HepG2 (cell line): Measurements from ENCODE around the gene GJD3. TPM values are rescaled to one million over a fixed set of nuclear protein-coding genes. Genes with fewer than 3 reads are reported as not detected.
A peak's percentile ranks its signal among the peaks of the same experiment; 100 is the strongest.

Experiments
- ARHGAP35 ChIP-seq: sonication (generic); formaldehyde crosslinking; IDR thresholded peaks from 2 replicates; pipeline ENCODE4 v1.9.0; 2022; ENCODE audit warnings: mild to moderate bottlenecking, inconsistent platforms, moderate library complexity, missing genetic modification reagents, borderline replicate concordance
- CBX2 ChIP-seq, 2 experiments: fragments of 200-600 bp in 1 of 2; sonication (generic); formaldehyde crosslinking in 1 of 2; IDR thresholded peaks; 2 replicates each; pipeline versions ENCODE4 v1.7.0 to v1.8.1; 2018 to 2022; ENCODE audit warnings: low read depth in 2 of 2, low read length in 1 of 2, mild to moderate bottlenecking in 1 of 2, missing genetic modification reagents in 1 of 2
- CHD2 ChIP-seq: IDR thresholded peaks from 2 replicates; pipeline ENCODE4 v1.6.1; 2011; ENCODE audit warnings: low read depth, low read length, improper control_type of control experiment
- DPF2 ChIP-seq: sonication (generic); formaldehyde crosslinking; IDR thresholded peaks from 2 replicates; pipeline ENCODE4 v1.4.0; 2020; ENCODE audit warnings: mild to moderate bottlenecking, low read depth, missing genetic modification reagents, borderline replicate concordance
- HES4 ChIP-seq: sonication (generic); formaldehyde crosslinking; IDR thresholded peaks from 2 replicates; pipeline ENCODE4 v1.9.0; 2021; ENCODE audit warnings: mild to moderate bottlenecking, missing genetic modification reagents, borderline replicate concordance
- KDM2A ChIP-seq: sonication (generic); formaldehyde crosslinking; IDR thresholded peaks from 2 replicates; pipeline ENCODE4 v1.4.0; 2020; ENCODE audit warnings: low read depth, missing genetic modification reagents, borderline replicate concordance
- KMT2A ChIP-seq: sonication (generic); formaldehyde crosslinking; IDR thresholded peaks from 2 replicates; pipeline ENCODE4 v1.4.0; 2020; ENCODE audit warnings: missing genetic modification reagents
- MIXL1 ChIP-seq: IDR thresholded peaks from 2 replicates; pipeline ENCODE4 v1.6.1; 2016
- NCOA5 ChIP-seq: sonication (generic); formaldehyde crosslinking; IDR thresholded peaks from 2 replicates; pipeline ENCODE4 v1.4.0; 2020; ENCODE audit warnings: missing genetic modification reagents
- NCOR1 ChIP-seq: fragments of 200-600 bp; sonication (generic); IDR thresholded peaks from 2 replicates; pipeline ENCODE4 v1.7.0; 2017; ENCODE audit warnings: antibody characterized with exemption, low read length, borderline replicate concordance
- NR2F6 ChIP-seq, 2 experiments: IDR thresholded peaks; 2 replicates each; pipeline ENCODE4 v1.6.1; 2016; ENCODE audit warnings: antibody characterized with exemption in 1 of 2, mild to moderate bottlenecking in 1 of 2
- PAX8 ChIP-seq: sonication (generic); formaldehyde crosslinking; IDR thresholded peaks from 2 replicates; pipeline ENCODE4 v1.8.0; 2022; ENCODE audit warnings: mild to moderate bottlenecking, missing genetic modification reagents, borderline replicate concordance
- PHF20 ChIP-seq: sonication (generic); formaldehyde crosslinking; IDR thresholded peaks from 2 replicates; pipeline ENCODE4 v1.5.0; 2020; ENCODE audit warnings: mild to moderate bottlenecking, missing genetic modification reagents
- POGZ ChIP-seq: sonication (generic); formaldehyde crosslinking; IDR thresholded peaks from 2 replicates; pipeline ENCODE4 v1.4.0; 2020; ENCODE audit warnings: mild to moderate bottlenecking, missing genetic modification reagents
- PRDM4 ChIP-seq: sonication (generic); formaldehyde crosslinking; IDR thresholded peaks from 2 replicates; pipeline ENCODE4 v1.9.0; 2021; ENCODE audit warnings: missing genetic modification reagents, borderline replicate concordance
- RFX1 ChIP-seq: fragments of 450-650 bp; IDR thresholded peaks from 2 replicates; pipeline ENCODE4 v1.6.1; 2017
- SIX1 ChIP-seq: sonication (generic); formaldehyde crosslinking; IDR thresholded peaks from 2 replicates; pipeline ENCODE4 v1.4.0; 2020; ENCODE audit warnings: missing genetic modification reagents, borderline replicate concordance
- SMARCC2 ChIP-seq: fragments of 450-650 bp; IDR thresholded peaks from 2 replicates; pipeline ENCODE4 v1.6.1; 2017; ENCODE audit warnings: antibody characterized with exemption, mild to moderate bottlenecking
- SNAPC2 ChIP-seq: sonication (generic); formaldehyde crosslinking; IDR thresholded peaks from 2 replicates; pipeline ENCODE4 v1.8.1; 2022; ENCODE audit warnings: mild to moderate bottlenecking, missing genetic modification reagents
- SOX13 ChIP-seq, 3 experiments: fragments of 450-650 bp in 1 of 3; sonication (generic) in 1 of 3; formaldehyde crosslinking in 1 of 3; IDR thresholded peaks in 2 of 3; conservative IDR thresholded peaks in 1 of 3; 2 replicates each; pipeline versions ENCODE4 v1.5.0 to v1.6.1; 2016 to 2020; ENCODE audit warnings: antibody characterized with exemption in 1 of 3, mild to moderate bottlenecking in 1 of 3, missing compliant biosample characterization in 1 of 3, missing genetic modification reagents in 1 of 3, moderate library complexity in 1 of 3
- SP2 ChIP-seq: sonication (generic); formaldehyde crosslinking; IDR thresholded peaks from 2 replicates; pipeline ENCODE4 v1.5.1; 2020; ENCODE audit warnings: mild to moderate bottlenecking, missing genetic modification reagents
- ZBTB21 ChIP-seq: sonication (generic); formaldehyde crosslinking; IDR thresholded peaks from 2 replicates; pipeline ENCODE4 v1.4.0; 2020; ENCODE audit warnings: missing genetic modification reagents
- ZBTB3 ChIP-seq: sonication (generic); formaldehyde crosslinking; IDR thresholded peaks from 2 replicates; pipeline ENCODE4 v1.4.0; 2020; ENCODE audit warnings: low read depth, mild to moderate bottlenecking, moderate library complexity, missing genetic modification reagents, borderline replicate concordance
- ZFX ChIP-seq: sonication (generic); formaldehyde crosslinking; IDR thresholded peaks from 2 replicates; pipeline ENCODE4 v1.4.0; 2020; ENCODE audit warnings: mild to moderate bottlenecking, low read depth, missing genetic modification reagents, moderate library complexity
- ZNF263 ChIP-seq: sonication (generic); formaldehyde crosslinking; IDR thresholded peaks from 2 replicates; pipeline ENCODE4 v1.4.0; 2020; ENCODE audit warnings: missing genetic modification reagents
- ZNF740 ChIP-seq: sonication (generic); formaldehyde crosslinking; IDR thresholded peaks from 2 replicates; pipeline ENCODE4 v1.4.0; 2020; ENCODE audit warnings: missing genetic modification reagents
- ZNF776 ChIP-seq: sonication (generic); formaldehyde crosslinking; IDR thresholded peaks from 2 replicates; pipeline ENCODE4 v1.4.0; 2020; ENCODE audit warnings: mild to moderate bottlenecking, missing genetic modification reagents
- ZNF777 ChIP-seq: sonication (generic); formaldehyde crosslinking; IDR thresholded peaks from 2 replicates; pipeline ENCODE4 v1.4.0; 2020; ENCODE audit warnings: missing genetic modification reagents
- polyA plus RNA-seq, 8 experiments: library from polyadenylated mRNA; depleted of rRNA in 3 of 8; stranded (reverse) in 7 of 8; unstranded in 1 of 8; fragments of >200 nt; fragmentation: Illumina TruSeq in 4 of 8; extraction: Trizol in 4 of 8; gene quantifications; 2 replicates each; pipeline versions ENCODE4 v1.2.1 to v1.2.3, GENCODE V29; 2011 to 2016; ENCODE audit warnings: low read depth in 4 of 8, missing spikeins in 1 of 8, mixed read lengths in 1 of 8; ENCODE audit not compliant: insufficient read depth in 1 of 8
- total RNA-seq, 5 experiments: library from RNA; depleted of rRNA; stranded (reverse); fragments of >200 nt; fragmentation: Illumina TruSeq; extraction: Trizol; gene quantifications; 2 replicates each; pipeline ENCODE4 v1.2.3, GENCODE V29; 2016; ENCODE audit warnings: low read depth in 1 of 5
- TF ChIP-seq, protein P1 (sequence below): sonication (generic); formaldehyde crosslinking; IDR thresholded peaks from 2 replicates; pipeline ENCODE4 v1.5.0; 2020; ENCODE audit warnings: missing genetic modification reagents

GJD3 gene
- total and polyA plus RNA-seq, 2 of the 13 experiments (the other 11 are each of a cell fraction or from before 2014, with no cell fraction given), result not detected

GRCh38 chr17:40362696-40363110, 1.8 kb downstream of the GJD3 start (continued):
- TF ChIP-seq CBX2 (IDR thresholded peaks at IDR 0.05; ENCODE audit: low read depth, low read length), result no peak
- TF ChIP-seq CBX2 (CRISPR knock-in tag; IDR thresholded peaks at IDR 0.05; ENCODE audit: low read depth), result no peak
- peak; percentile 58; the same call in 1 of the 2 replicates for TF ChIP-seq ZNF263
- no peak for TF ChIP-seq RFX1
- peak; percentile 77 for TF ChIP-seq PHF20 (CRISPR knock-in tag)
- peak; percentile 98 for TF ChIP-seq ZNF777
- peak; percentile 70 for TF ChIP-seq ARHGAP35 (CRISPR knock-in tag)
- TF ChIP-seq PRDM4 (CRISPR knock-in tag), result 0 out of 2 replicates have a peak, but pooled peaks have one; percentile 48
- TF ChIP-seq KDM2A (CRISPR knock-in tag), result peak; percentile 99
- TF ChIP-seq CHD2, result peak; percentile 93
- TF ChIP-seq, protein P1, sequence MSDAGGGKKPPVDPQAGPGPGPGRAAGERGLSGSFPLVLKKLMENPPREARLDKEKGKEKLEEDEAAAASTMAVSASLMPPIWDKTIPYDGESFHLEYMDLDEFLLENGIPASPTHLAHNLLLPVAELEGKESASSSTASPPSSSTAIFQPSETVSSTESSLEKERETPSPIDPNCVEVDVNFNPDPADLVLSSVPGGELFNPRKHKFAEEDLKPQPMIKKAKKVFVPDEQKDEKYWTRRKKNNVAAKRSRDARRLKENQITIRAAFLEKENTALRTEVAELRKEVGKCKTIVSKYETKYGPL (CRISPR knock-in tag), result no peak
- no peak for TF ChIP-seq SOX13 (IDR thresholded peaks at IDR 0.05)
- peak in 1 of 2 experiments; percentile 36; a peak in 1 of 4 replicates for TF ChIP-seq SOX13 (CRISPR knock-in tag; conservative IDR thresholded peaks at IDR 0.05 in 1 of 2, IDR thresholded peaks at IDR 0.05 in 1 of 2)
- no peak for TF ChIP-seq NCOA5 (CRISPR knock-in tag)
- 0 out of 2 replicates have a peak, but pooled peaks have one; percentile 72 for TF ChIP-seq ZNF776 (CRISPR knock-in tag)
- peak; percentile 84 for TF ChIP-seq POGZ (CRISPR knock-in tag)
- TF ChIP-seq NR2F6 (IDR thresholded peaks at IDR 0.05), result no peak
- TF ChIP-seq NR2F6 (CRISPR knock-in tag; IDR thresholded peaks at IDR 0.05), result peak; percentile 65
- TF ChIP-seq NCOR1, result no peak
- no peak for TF ChIP-seq SMARCC2
- peak; percentile 87; the same call in 1 of the 2 replicates for TF ChIP-seq MIXL1
- TF ChIP-seq SP2 (CRISPR knock-in tag), result no peak
- peak; percentile 68; the same call in 1 of the 2 replicates for TF ChIP-seq HES4 (CRISPR knock-in tag)
- TF ChIP-seq ZNF740 (CRISPR knock-in tag), result peak; percentile 27
- no peak for TF ChIP-seq ZBTB21 (CRISPR knock-in tag)
- no peak for TF ChIP-seq DPF2 (CRISPR knock-in tag)
- TF ChIP-seq SNAPC2 (CRISPR knock-in tag), result no peak; the same call in 1 of the 2 replicates
- peak; percentile 91 for TF ChIP-seq ZFX (CRISPR knock-in tag)
- no peak for TF ChIP-seq PAX8 (CRISPR knock-in tag)
- peak; percentile 90 for TF ChIP-seq KMT2A (CRISPR knock-in tag)
- 0 out of 2 replicates have a peak, but pooled peaks have one; percentile 54 for TF ChIP-seq SIX1
- TF ChIP-seq ZBTB3, result peak; percentile 27; the same call in 1 of the 2 replicates
